GM21367 (cell line): Measurements from ENCODE around the gene SRD5A3.
"Not testable (repeated sequence)": the region's sequence is repeated elsewhere in the genome, so short reads cannot be mapped to it uniquely, and the experiment has no call there.

Experiments used
- ATAC-seq: cut with Tn5 transposase; IDR thresholded peaks from one replicate; pipeline ENCODE4 v1.9.1; 2021; ENCODE audit not compliant: unreplicated experiment

SRD5A3 gene

DNA sequence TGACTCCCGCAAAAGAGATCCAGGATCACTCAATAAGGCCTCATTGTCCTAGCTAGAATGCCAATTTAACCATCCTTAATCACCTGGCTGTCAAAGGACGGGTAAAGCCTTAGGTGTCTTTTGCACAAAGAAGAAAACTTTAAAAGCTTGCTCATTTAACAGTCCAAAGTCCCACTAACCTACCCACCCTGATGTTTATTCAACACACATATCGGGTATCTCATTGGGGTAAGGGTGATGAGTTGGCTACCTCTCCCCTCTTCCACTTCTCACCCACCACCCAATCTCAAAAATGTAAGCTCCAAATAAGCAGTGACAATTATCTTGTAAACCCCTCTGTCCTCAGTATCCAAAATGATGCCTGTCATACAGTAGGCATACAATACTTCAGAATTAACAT is 988 bp upstream of the SRD5A3 start:
- no peak for ATAC-seq

- no peak for ATAC-seq
Observed at GRCh38 chr4:55346851-55347255, 811 bp downstream of the SRD5A3 start.

- ATAC-seq = no peak
Observed at GRCh38 chr4:55347610-55348228, 1.7 kb downstream of the SRD5A3 start.

DNA sequence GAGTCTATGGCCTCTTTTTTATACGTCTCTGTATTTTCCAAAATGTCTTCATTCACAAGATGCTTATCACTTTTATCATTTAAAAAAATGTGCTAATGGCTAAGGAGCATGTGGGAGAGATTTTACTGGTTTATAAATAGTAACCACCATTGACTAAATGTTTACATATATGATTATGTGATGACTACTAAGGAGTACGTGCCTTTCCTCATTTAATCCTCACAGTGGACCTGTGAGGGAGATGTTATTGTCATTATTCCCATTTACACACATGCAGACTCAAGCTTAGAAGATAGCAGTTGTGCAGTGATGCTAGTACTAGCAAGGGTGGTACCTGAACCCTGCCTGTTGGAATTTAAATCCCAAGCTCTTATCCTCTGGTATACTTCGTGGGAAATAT is 2.4 kb downstream of the SRD5A3 start:
- no peak for ATAC-seq

GRCh38 chr4:55350870-55351269 is 4.8 kb downstream of the SRD5A3 start:
- ATAC-seq = not testable (repeated sequence)

GRCh38 chr4:55351824-55352223 is 5.8 kb downstream of the SRD5A3 start:
- no peak for ATAC-seq

- no peak for ATAC-seq
Observed at GRCh38 chr4:55352726-55353125, 6.7 kb downstream of the SRD5A3 start.

DNA sequence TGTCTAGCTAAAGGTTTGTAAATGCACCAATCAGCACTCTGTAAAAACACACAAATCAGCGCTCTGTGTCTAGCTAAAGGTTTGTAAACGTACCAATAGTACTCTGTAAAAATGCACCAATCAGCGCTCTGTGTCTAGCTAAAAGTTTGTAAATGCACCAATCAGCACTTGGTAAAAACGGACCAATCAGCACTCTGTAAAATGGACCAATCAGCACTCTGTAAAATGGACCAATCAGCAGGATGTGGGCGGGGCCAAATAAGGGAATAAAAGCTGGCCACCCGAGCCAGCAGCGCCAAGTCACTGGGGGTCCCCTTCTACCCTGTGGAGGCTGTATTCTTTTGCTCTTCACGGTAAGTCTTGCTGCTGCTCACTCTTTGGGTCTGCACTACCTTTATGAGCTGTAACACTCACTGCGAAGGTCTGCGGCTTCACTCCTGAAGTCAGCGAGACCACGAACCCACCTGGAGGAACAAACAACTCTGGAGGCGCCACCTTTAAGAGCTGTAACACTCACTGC is 7.2 kb downstream of the SRD5A3 start:
- not testable (repeated sequence) for ATAC-seq

DNA sequence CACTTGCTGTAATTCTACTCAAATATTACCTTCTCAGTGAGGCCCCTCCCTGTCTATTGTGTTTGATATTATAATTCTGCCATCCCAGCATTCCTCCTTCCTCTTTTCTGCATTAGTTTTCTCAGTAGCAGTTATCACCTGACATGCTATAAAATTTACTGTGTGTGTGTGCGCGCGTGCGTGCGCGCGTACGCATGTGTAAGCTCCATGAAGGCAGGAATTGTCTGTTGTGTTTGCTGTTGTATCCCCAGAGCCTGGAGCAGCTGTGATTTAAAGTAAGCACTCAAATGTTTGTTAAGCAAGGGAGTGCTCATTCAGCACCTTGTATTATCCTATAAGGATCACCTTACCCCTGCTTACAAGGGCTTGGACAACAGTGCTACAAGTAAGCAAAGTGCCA is 8.6 kb downstream of the SRD5A3 start:
- no peak for ATAC-seq

DNA sequence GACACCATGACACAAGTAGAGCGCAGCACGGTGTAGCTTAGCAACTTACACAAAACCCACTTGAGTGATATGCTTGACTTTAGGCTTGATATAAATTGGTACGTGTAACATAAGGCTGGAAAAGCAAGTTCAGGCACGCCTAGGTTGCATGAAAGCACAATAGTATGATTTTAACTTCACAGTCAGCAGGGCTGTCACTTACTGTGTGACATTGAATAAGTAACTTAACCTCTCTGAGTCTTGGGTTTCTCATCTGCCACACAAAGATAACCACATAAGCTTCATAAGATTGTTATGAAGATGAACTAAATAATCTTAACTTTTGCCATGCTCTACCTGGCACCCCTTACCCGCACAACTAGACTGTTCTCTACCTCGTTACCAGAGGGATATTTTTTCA is 9.5 kb downstream of the SRD5A3 start:
- no peak for ATAC-seq

GRCh38 chr4:55356991-55357461 is 11.0 kb downstream of the SRD5A3 start:
- ATAC-seq = no peak

DNA sequence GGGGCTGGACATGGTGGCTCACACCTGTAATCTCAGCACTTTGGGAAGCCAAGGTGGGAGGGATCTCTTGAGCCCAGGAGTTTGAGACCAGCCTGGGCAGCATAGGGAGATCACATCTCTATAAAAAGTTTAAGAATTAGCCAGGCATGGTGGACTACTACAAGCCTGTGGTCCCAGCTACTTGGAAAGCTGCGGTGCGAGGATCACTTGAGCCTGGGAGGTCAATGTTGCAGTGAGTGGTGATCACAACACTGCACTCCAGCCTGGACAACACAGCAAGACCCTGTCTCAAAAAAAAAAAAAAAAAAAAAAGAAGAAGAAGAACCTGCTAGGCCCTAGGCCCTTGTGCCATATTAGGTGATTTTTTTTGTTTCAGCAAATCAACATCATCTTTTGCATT is 12.2 kb downstream of the SRD5A3 start:
- ATAC-seq = no peak

GRCh38 chr4:55358668-55359067 is 12.6 kb downstream of the SRD5A3 start:
- peak; percentile 84 for ATAC-seq

DNA sequence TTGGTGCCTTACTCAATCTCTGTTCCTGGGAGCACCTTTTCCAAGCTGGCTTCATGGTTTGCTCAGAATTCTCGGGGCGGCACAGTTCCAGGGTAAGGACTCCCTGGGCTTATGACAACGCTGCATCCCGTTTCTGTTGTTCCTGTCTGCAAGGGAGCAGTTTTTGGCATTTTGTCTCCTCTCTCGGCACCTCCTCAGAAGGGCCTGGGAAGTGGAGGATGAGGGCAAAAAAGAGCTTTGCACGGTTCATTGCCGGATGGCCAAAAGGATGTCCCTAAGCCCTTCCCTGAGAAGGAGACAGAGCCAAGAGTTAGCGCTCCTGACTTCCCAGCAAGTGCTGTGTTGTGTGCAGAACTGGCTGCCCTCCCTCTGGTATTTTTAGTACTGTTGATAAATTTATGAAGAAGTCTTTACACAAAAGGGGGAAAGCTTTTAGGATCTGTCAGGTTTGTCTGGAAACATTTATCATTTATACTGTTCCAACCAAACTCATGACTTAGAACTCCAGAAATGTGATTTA is 13.4 kb downstream of the SRD5A3 start:
- ATAC-seq = no peak

DNA sequence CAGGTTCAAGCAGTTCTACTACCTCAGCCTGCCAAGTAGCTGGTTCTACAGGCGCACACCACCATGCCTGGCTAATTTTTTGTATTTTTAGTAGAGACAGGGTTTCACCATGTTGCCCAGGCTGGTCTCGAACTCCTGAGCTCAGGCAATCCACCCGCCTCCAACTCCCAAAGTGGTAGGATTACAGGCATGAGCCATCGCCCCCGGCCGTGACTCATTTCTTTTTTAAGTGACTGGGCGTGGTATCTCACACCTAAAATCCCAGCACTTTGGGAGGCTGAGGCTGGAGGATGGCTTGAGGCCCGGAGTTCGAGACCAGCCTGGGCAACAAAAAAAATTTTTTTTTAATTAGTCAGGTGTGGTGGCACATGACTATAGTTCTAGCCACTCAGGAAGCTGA is 16.9 kb downstream of the SRD5A3 start:
- ATAC-seq = not testable (repeated sequence)

DNA sequence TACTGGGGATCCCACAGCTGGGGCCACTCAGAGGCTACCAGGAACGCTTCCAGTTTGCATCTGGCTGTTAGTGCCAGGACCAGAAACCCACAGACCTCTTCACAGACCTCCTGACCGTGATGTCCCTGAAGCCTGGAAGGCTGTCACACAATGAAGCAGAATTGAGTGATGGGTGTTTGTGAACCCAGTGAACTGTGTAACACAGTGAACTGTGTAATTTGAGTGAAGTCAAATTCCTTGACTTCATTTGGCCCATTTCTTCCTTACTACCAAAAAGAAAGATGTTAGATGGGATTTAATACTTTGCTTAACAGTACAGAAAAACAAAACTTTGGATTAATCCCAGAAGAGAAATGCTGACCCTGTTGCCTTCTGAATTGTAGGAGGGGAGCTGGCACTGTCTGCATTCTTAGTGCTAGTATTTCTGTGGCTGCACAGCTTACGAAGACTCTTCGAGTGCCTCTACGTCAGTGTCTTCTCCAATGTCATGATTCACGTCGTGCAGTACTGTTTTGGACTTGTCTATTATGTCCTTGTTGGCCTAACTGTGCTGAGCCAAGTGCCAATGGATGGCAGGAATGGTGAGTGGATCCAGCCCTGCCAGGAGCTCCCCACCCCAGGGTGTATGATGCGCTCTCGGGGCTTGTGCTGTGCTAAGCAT is 17.8 kb downstream of the SRD5A3 start:
- ATAC-seq = no peak

- ATAC-seq = no peak
Observed at GRCh38 chr4:55364691-55365344, 18.8 kb downstream of the SRD5A3 start.

GRCh38 chr4:55365345-55365728 is 19.3 kb downstream of the SRD5A3 start:
- no peak for ATAC-seq

- ATAC-seq = no peak
Observed at GRCh38 chr4:55366621-55367020, 20.6 kb downstream of the SRD5A3 start.

DNA sequence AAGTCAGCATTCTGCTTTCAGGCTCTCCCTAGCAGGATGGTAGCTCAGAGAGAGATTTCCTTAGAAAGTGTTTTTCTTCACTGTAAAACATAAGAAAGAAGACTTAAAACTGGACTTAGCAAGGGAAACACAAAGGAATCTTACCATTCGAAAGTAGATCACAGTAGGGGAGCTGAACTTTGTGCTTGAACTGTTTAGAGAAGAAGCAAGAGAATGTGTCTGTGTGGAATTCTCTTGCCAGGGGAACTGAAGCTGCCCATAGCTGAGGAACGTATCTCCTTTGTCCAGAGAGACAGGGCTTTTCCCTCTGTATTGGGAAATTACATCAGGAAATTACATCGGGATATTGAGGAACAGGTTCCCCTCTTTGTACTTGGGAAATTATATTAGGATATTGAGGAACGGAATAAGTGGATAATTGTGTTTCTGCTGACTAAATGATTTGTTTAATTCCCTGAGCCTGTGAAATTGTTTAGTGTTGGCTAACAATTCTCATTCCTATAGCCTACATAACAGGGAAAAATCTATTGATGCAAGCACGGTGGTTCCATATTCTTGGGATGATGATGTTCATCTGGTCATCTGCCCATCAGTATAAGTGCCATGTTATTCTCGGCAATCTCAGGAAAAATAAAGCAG is 21.2 kb downstream of the SRD5A3 start:
- ATAC-seq = no peak

DNA sequence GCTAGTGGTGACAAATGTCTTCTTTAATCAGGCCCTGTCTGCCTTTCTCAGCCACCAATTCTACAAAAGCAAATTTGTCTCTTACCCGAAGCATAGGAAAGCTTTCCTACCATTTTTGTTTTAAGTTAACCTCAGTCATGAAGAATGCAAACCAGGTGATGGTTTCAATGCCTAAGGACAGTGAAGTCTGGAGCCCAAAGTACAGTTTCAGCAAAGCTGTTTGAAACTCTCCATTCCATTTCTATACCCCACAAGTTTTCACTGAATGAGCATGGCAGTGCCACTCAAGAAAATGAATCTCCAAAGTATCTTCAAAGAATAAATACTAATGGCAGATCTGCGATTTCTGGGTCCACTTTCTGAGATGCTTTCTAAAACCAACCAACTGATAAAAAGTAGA is 23.9 kb downstream of the SRD5A3 start:
- ATAC-seq = no peak
